ENCODE data around the gene KRTAP4-3.
A peak's percentile ranks its signal among the peaks of the same experiment; 100 is the strongest.
"Not testable (repeated sequence)": the region's sequence is repeated elsewhere in the genome, so short reads cannot be mapped to it uniquely, and the experiment has no call there.

The KRTAP4-3 gene

GRCh38 chr17:41151525-41151924 is 16.5 kb downstream of the KRTAP4-3 start:
- DNase-seq, result no peak

DNA sequence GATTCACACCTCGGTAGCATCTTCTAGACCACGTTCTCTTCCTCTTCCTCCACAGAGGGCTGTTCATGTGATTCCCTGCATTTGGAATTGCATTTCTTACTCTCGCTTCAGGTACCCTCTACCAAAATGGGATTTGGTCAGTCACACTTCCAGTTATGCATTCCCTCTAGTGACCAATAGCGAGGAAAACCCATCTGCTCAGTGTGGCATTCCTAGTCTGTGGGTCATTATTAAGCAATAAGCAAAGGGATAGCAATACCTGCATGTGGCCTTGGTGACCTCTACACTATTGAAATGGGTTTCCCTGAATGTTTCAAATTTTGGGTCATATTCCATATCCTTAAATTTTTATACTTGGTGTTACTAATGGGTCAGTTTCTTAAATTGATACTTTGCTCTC is 18.0 kb downstream of the KRTAP4-3 start:
- no peak for DNase-seq

DNA sequence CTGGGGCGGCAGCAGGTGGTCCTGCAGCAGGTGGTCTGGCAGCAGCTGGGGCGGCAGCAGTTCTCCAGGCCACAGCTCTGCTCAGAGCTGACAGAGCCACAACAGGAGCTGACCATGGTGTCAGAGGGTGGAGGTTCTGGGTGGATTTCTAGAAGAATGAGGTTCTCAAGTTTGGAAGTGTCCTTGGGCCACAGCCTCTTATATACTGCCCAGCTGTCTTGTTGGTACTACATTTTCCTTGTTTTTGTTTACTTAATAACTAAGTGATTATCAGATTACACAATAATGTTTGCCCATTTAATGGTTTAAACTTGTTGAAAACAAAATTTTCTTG is 18.4 kb downstream of the KRTAP4-3 start, which contains the start of gene KRTAP4-5:
Gene KRTAP4-5, minus strand, starts transcription at position 174 of the 334 bp plus-strand sequence. Its CDS starts 58 bp downstream, at position 116.
- DNase-seq, result no peak

DNA sequence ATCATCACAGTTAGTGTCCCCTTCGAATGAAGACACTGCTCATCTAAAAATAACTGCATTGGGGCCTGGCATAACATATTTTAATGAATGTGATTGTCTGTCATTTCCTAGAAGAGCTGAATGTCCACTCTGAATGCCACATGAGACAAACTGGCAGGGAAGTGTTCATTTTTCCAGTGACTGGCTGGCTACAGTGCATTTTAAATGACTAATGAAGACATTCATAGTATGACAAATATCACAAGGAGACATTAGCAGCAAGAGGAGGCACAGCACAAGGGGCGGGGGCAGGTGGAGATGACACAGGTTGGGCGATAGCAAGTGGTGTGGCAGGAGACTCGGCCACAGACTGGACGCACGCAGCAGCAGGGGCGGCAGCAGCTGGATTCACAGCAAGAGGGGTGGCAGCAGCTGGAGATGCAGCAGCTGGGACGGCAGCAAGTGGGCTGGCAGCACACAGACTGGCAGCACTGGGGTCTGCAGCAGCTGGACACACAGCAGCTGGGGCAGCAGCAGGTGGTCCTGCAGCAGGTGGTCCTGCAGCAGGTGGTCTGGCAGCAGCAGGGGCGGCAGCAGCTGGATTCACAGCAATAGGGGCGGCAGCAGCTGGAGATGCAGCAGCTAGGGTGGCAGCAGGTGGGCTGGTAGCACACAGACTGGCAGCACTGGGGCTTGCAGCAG is 18.9 kb downstream of the KRTAP4-3 start:
- DNase-seq, result not testable (repeated sequence)

DNA sequence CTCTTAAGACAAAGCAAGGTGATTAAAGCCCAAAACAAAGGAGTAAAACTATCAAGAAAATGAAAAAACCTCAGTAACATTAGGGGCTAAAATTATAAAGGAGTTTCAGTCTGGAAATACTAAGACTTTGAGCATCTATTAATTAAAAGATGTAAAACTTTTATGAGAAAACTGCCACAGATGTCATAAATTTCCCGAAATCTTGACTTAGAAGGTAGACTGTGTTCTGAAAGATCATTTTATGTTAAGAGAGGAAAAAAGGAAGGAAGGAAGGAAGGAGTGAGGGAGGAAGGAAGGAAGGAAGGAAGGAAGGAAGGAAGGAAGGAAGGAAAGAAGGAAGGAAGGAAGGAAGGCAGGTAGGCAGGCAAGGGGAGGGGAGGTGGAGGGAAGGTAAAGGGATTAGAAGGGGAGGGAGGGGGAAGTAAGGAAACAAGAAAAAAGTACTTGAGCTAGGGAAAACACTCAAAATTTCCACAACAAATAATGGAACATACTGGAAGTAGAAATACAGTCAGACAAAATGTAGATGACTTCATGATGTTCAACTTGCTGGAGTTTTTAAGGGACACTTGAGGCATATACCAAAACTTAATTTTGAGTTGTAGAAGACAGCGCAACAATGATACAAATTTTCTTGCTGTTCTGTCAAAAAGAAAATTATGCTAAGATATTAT is 20.4 kb downstream of the KRTAP4-3 start:
- no peak for DNase-seq

- no peak for DNase-seq
Measured at GRCh38 chr17:41145261-41145660, 22.8 kb downstream of the KRTAP4-3 start.

DNA sequence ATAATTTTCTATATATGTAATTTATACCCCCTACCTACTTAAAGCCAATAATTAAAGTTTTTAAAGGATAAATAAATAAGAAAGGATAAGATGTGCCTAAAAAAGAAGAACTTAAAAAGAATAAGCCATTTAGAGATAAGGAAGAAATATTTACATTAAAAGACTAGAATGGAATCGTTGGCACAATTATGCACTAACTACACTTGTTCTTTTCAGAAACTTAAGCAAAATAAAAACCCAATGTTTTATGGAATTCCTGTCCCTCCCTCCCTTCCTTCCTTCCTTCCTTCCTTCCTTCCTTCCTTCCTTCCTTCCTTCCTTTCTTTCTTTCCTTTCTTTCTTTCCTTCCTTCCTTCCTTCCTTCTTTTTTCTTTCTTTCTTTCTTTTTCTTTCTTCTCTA is 23.2 kb downstream of the KRTAP4-3 start:
- no peak for DNase-seq

DNA sequence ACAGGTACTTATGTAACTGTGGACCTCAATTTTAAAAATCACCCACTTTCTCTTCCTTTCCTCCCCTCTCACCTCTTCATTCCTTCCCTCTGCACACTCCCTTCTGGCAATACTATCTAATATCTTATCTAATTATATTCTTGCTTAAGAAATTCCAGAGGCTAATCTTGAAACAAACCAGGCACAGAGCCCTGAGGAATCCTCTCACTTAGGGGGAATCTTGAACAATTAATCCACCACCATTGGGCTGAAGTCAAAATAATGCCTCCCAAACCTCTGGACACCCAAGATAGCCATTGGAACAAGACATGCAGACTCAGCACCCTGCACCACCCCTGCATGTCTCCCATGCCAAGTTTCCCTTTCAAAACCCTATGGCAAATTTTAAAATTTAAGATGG is 26.7 kb downstream of the KRTAP4-3 start:
- no peak for DNase-seq

- peak; percentile 97 for DNase-seq
Measured at GRCh38 chr17:41140360-41141131, 27.5 kb downstream of the KRTAP4-3 start, which contains the start of gene KRTAP4-6. TSS of gene KRTAP4-6 (minus strand) at chr17:41140544. CDS start at chr17:41140487, 57 bp downstream.

DNA sequence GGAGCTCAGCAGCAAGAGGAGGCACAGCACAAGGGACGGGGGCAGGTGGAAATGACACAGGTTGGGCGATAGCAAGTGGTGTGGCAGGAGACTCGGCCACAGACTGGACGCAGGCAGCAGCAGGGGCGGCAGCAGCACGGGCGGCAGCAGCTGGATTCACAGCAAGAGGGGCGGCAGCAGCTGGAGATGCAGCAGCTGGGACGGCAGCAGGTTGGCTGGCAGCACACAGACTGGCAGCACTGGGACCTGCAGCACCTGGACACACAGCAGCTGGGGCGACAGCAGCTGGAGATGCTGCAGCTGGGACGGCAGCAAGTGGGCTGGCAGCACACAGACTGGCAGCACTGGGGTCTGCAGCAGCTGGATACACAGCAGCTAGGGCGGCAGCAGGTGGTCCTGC is 28.2 kb downstream of the KRTAP4-3 start:
- not testable (repeated sequence) for DNase-seq

GRCh38 chr17:41133880-41134735 is 33.9 kb downstream of the KRTAP4-3 start:
- DNase-seq, result peak; percentile 31

- DNase-seq, result peak; percentile 40
Measured at GRCh38 chr17:41131979-41132378, 36.0 kb downstream of the KRTAP4-3 start.

GRCh38 chr17:41127371-41127770 is 40.6 kb downstream of the KRTAP4-3 start:
- DNase-seq, result no peak

- no peak for DNase-seq
Measured at GRCh38 chr17:41126412-41126811, 41.6 kb downstream of the KRTAP4-3 start.

DNA sequence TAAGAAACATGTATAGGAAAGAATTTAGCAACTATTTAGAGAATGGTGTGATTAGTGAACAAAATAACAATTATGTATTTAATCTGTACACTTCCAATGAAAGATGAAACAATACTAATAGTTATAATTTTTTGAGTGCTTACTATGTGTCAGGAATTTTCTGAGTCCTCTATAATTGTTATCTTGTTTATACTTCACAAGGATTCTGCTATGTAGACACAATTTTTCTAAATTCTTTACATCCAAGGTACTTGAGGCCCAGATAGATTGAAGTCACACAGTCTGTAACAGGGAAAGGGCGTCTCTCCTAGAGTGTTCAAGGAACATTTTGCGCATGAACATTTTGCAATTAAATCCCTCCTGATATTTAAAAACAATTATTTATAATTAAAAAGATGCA is 43.0 kb downstream of the KRTAP4-3 start:
- DNase-seq, result no peak

- not testable (repeated sequence) for DNase-seq
Measured at GRCh38 chr17:41123991-41124371, 44.0 kb downstream of the KRTAP4-3 start, which contains the start of gene KRTAP4-12. TSS of gene KRTAP4-12 (minus strand) at chr17:41124182. CDS start at chr17:41124122, 60 bp downstream.

DNA sequence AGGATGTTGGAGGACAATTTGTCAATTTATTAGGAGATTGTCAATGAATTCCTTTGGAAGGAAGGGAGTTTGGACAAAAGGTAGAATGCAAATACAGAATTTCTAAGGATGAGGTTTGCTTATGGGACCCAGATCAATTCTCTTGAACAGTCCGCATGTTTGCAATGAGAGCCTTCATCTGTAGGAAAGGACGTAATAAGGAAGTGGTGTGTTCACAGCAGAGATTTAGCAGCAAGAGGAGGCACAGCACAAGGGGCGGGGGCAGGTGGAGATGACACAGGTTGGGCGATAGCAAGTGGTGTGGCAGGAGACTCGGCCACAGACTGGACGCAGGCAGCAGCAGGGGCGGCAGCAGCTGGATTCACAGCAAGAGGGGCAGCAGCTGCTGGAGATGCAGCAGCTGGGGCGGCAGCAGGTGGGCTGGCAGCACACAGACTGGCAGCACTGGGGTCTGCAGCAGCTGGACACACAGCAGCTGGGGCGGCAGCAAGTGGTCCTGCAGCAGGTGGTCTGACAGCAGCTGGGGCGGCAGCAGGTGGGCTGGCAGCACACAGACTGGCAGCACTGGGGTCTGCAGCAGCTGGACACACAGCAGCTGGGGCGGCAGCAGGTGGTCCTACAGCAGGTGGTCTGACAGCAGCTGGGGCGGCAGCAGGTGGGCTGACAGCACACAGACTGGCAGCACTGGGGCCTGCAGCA is 44.6 kb downstream of the KRTAP4-3 start:
- DNase-seq, result not testable (repeated sequence)

DNA sequence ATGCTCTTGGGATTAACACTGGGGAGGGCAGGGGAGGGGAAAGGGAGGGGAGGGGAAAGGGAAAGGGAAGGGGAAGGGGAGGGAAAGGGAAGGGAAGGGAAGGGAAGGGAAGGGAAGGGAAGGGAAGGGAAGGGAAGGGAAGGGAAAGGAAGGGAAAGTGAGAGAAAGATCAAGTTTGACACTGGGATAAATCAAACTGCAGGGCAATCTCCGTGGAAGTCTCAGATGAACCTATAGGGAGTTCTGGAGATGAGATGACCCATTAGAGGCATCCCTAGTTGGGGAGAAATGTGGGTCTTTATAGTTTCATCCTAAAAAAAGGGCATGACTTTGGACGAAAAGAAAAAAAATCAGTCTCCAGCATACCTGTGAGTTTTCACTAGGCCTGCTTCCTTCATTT is 46.3 kb downstream of the KRTAP4-3 start:
- DNase-seq, result no peak

- peak; percentile 63 for DNase-seq
Measured at GRCh38 chr17:41119696-41120690, 48.0 kb downstream of the KRTAP4-3 start.

- peak; percentile 42 for DNase-seq
Measured at GRCh38 chr17:41118721-41119120, 49.3 kb downstream of the KRTAP4-3 start.

Data from fibroblast of skin of abdomen (primary cell).